ENCODE results near the gene PLCB1. TPM values are rescaled to one million over a fixed set of nuclear protein-coding genes. Genes with fewer than 3 reads are reported as not detected.

The PLCB1 gene
- total and polyA plus RNA-seq, 2 experiments from 2014 or later = 14.9 to 20.7 TPM

DNA sequence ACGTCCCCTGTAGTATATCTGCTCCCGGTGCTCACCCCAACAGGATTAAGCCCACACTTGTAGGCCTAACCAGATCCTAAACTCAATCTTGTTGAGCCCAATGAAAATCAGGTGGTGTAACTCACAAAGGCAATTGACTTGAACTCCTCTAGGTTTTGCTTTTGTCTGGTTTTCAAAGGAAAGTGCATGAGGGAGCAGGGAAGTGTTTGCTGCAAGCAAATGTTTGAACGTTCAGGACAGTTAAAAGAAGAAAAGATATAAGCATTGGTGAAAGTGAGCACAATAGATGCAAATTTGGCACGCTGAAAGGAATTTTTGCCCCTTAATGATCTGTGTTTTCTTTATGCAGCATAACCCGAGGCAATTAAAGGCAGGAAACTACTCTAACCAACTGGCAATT, 212.6 kb downstream of the PLCB1 start (continued):
- TF ChIP-seq ZNF462 (CRISPR knock-in tag; IDR thresholded peaks at IDR 0.05) (no peak), CREB1 (CRISPR knock-in tag; IDR thresholded peaks at IDR 0.05; ENCODE audit: low read depth) (no peak), REST (IDR thresholded peaks at IDR 0.05; ENCODE audit: unreplicated experiment) (no peak), JUNB (IDR thresholded peaks at IDR 0.05; ENCODE audit: unreplicated experiment) (no peak), STAT1 (IDR thresholded peaks at IDR 0.05; ENCODE audit: unreplicated experiment) (no peak)
- TF ChIP-seq, protein P1, sequence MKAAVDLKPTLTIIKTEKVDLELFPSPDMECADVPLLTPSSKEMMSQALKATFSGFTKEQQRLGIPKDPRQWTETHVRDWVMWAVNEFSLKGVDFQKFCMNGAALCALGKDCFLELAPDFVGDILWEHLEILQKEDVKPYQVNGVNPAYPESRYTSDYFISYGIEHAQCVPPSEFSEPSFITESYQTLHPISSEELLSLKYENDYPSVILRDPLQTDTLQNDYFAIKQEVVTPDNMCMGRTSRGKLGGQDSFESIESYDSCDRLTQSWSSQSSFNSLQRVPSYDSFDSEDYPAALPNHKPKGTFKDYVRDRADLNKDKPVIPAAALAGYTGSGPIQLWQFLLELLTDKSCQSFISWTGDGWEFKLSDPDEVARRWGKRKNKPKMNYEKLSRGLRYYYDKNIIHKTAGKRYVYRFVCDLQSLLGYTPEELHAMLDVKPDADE (IDR thresholded peaks at IDR 0.05) = no peak
